GM12878 (cell line): ENCODE data around the gene PATZ1.

Experiments
- CEBPB ChIP-seq, 2 experiments: fragments of 150-350 bp in 1 of 2; IDR thresholded peaks; 2 replicates each; pipeline ENCODE4 v1.6.1; 2012 to 2014; ENCODE audit warnings: low read depth in 2 of 2, low read length in 2 of 2, borderline replicate concordance in 1 of 2, inconsistent platforms in 1 of 2
- CHD2 ChIP-seq: IDR thresholded peaks from 2 replicates; pipeline ENCODE4 v1.6.1; 2011; ENCODE audit warnings: low read depth, low read length, improper control_type of control experiment, borderline replicate concordance
- CTCF ChIP-seq, 3 experiments: IDR thresholded peaks in 2 of 3; conservative IDR thresholded peaks in 1 of 3; 2 replicates each; pipeline ENCODE4 v1.5.1; 2011; ENCODE audit warnings: low read depth in 3 of 3, low read length in 3 of 3, mild to moderate bottlenecking in 3 of 3, control low read depth in 2 of 3, moderate library complexity in 2 of 3, inconsistent platforms in 1 of 3, mixed read lengths in 1 of 3; ENCODE audit not compliant: control insufficient read depth in 2 of 3, insufficient read depth in 1 of 3; ENCODE audit errors: extremely low read depth in 1 of 3
- NFYB ChIP-seq: IDR thresholded peaks from 2 replicates; pipeline ENCODE4 v1.6.1; 2011; ENCODE audit warnings: low read depth, mild to moderate bottlenecking, low read length, improper control_type of control experiment, moderate library complexity; ENCODE audit not compliant: insufficient read depth
- PAX8 ChIP-seq: fragments of 450-650 bp; IDR thresholded peaks from 2 replicates; pipeline ENCODE4 v1.6.1; 2017; ENCODE audit warnings: mild to moderate bottlenecking, moderate library complexity
- POLR2AphosphoS5 ChIP-seq: IDR thresholded peaks from 2 replicates; pipeline ENCODE4 v1.6.1; 2011; ENCODE audit warnings: mild to moderate bottlenecking, low read length, inconsistent platforms
- RAD51 ChIP-seq: fragments of 450-650 bp; IDR thresholded peaks from 2 replicates; pipeline ENCODE4 v1.6.1; 2016; ENCODE audit warnings: moderate library complexity, mild to moderate bottlenecking, inconsistent platforms
- RFX5 ChIP-seq: IDR thresholded peaks from 2 replicates; pipeline ENCODE4 v1.6.1; 2011; ENCODE audit warnings: low read depth, low read length, improper control_type of control experiment
- TF ChIP-seq, protein P1 (sequence below): fragments of 450-650 bp; IDR thresholded peaks from 2 replicates; pipeline ENCODE4 v1.6.1; 2017; ENCODE audit warnings: antibody characterized with exemption, mild to moderate bottlenecking, moderate library complexity

GRCh38 chr22:31300896-31301295, 45.2 kb downstream of the PATZ1 start:
- TF ChIP-seq CHD2 (no peak), CEBPB (IDR thresholded peaks at IDR 0.05; ENCODE audit: borderline replicate concordance in 1 of 2, low read depth in 2 of 2, low read length in 2 of 2) (no peak), CTCF (IDR thresholded peaks at IDR 0.05 in 2 of 3, conservative IDR thresholded peaks at IDR 0.05 in 1 of 3; ENCODE audit: control insufficient read depth in 2 of 3, extremely low read depth in 1 of 3, insufficient read depth in 1 of 3, low read depth in 3 of 3, low read length in 3 of 3) (no peak), RAD51 (no peak), RFX5 (no peak), PAX8 (no peak), POLR2AphosphoS5 (no peak), NFYB (no peak)
- TF ChIP-seq, protein P1, sequence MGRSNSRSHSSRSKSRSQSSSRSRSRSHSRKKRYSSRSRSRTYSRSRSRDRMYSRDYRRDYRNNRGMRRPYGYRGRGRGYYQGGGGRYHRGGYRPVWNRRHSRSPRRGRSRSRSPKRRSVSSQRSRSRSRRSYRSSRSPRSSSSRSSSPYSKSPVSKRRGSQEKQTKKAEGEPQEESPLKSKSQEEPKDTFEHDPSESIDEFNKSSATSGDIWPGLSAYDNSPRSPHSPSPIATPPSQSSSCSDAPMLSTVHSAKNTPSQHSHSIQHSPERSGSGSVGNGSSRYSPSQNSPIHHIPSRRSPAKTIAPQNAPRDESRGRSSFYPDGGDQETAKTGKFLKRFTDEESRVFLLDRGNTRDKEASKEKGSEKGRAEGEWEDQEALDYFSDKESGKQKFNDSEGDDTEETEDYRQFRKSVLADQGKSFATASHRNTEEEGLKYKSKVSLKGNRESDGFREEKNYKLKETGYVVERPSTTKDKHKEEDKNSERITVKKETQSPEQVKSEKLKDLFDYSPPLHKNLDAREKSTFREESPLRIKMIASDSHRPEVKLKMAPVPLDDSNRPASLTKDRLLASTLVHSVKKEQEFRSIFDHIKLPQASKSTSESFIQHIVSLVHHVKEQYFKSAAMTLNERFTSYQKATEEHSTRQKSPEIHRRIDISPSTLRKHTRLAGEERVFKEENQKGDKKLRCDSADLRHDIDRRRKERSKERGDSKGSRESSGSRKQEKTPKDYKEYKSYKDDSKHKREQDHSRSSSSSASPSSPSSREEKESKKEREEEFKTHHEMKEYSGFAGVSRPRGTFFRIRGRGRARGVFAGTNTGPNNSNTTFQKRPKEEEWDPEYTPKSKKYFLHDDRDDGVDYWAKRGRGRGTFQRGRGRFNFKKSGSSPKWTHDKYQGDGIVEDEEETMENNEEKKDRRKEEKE: no peak
